Activated T-helper 1 cell treated with Interleukin-2 at 50 U/mL for 16 hours (primary cell): Measurements from ENCODE around the gene PTPRD.
"Not testable (repeated sequence)": the region's sequence is repeated elsewhere in the genome, so short reads cannot be mapped to it uniquely, and the experiment has no call there.

Experiments used
- DNase-seq: peaks from one replicate; pipeline ENCODE4 v3.0.0-alpha.2; 2020; ENCODE audit warnings: low read depth

PTPRD gene

GRCh38 chr9:8978334-8978733, 1634.5 kb downstream of the PTPRD start:
- no peak for DNase-seq

GRCh38 chr9:8968350-8968749, 1644.5 kb downstream of the PTPRD start:
- not testable (repeated sequence) for DNase-seq

GRCh38 chr9:8963885-8964284, 1648.9 kb downstream of the PTPRD start:
- no peak for DNase-seq

- no peak for DNase-seq
Measured at GRCh38 chr9:8962084-8962483, 1650.7 kb downstream of the PTPRD start.

- no peak for DNase-seq
Measured at GRCh38 chr9:8961186-8961851, 1651.5 kb downstream of the PTPRD start.

- DNase-seq = no peak
Measured at GRCh38 chr9:8960254-8960653, 1652.5 kb downstream of the PTPRD start.

GRCh38 chr9:8958358-8958757, 1654.4 kb downstream of the PTPRD start:
- no peak for DNase-seq

GRCh38 chr9:8955315-8955714, 1657.5 kb downstream of the PTPRD start:
- no peak for DNase-seq

- no peak for DNase-seq
Measured at GRCh38 chr9:8946461-8946860, 1666.3 kb downstream of the PTPRD start.

GRCh38 chr9:8943392-8943791, 1669.4 kb downstream of the PTPRD start:
- no peak for DNase-seq

GRCh38 chr9:8940650-8941049, 1672.2 kb downstream of the PTPRD start:
- DNase-seq = no peak

- DNase-seq = no peak
Measured at GRCh38 chr9:8926461-8926860, 1686.3 kb downstream of the PTPRD start.

GRCh38 chr9:8924562-8924961, 1688.2 kb downstream of the PTPRD start:
- no peak for DNase-seq

GRCh38 chr9:8920478-8921183, 1692.2 kb downstream of the PTPRD start:
- DNase-seq = not testable (repeated sequence)

GRCh38 chr9:8917956-8918739, 1694.7 kb downstream of the PTPRD start:
- DNase-seq = no peak

GRCh38 chr9:8916771-8917170, 1696.0 kb downstream of the PTPRD start:
- no peak for DNase-seq

GRCh38 chr9:8907868-8908267, 1704.9 kb downstream of the PTPRD start:
- DNase-seq = no peak

GRCh38 chr9:8905731-8906130, 1707.1 kb downstream of the PTPRD start:
- no peak for DNase-seq

GRCh38 chr9:8904771-8905515, 1707.9 kb downstream of the PTPRD start:
- DNase-seq = no peak

- no peak for DNase-seq
Measured at GRCh38 chr9:8903077-8903476, 1709.7 kb downstream of the PTPRD start.

- no peak for DNase-seq
Measured at GRCh38 chr9:8901146-8901545, 1711.7 kb downstream of the PTPRD start.

- DNase-seq = no peak
Measured at GRCh38 chr9:8899511-8899910, 1713.3 kb downstream of the PTPRD start.
